Measurements from ENCODE around the gene GJD4. TPM values are rescaled to one million over a fixed set of nuclear protein-coding genes. Genes with fewer than 3 reads are reported as not detected.

GJD4 gene
- total and polyA plus RNA-seq, 2 of the 4 experiments (the other 2 are of a cell fraction) = not detected

DNA sequence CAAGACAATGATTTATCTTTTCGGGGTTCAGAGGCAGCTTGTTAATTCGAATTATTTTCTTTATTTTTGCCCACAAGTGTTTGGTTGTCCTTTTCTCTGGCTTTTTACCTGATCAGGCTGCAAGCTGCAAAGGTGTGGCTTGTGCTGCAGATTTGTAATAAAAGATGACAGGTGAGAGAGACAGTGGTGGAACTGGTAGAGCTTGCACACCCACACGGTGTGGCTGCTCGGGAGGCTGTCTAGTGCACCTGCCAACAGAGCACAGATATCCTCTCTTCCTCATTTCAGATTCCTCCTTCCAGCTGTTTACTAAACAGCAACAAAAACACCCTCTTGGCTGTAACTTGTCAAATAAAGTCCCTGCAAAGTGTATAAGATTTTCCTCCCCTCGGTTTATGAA is 9.2 kb downstream of the GJD4 start:
- 0 out of 2 replicates have a peak, but pooled peaks cover 2% of the 10 kb centered on the region for H3K9me3 ChIP-seq (ENCODE audit: control insufficient read depth, insufficient read depth, low read length)
- H4K20me1 ChIP-seq (ENCODE audit: insufficient read depth, low read length) = no peaks in the 10 kb centered on the region
- dilution Hi-C loops (cut with HindIII; ENCODE audit: low sequenced_read_pairs, unreplicated experiment) = no loop called here
- WGBS, 2 experiments (ENCODE audit: extremely low coverage in 2 of 2, insufficient read length in 1 of 2) = no CpG with 5 or more reads among the region's 5 CpGs
- H3K27me3 ChIP-seq (ENCODE audit: control insufficient read depth, insufficient read depth, low read length) = peaks cover 21% of the 10 kb centered on the region
- ChIA-PET POLR2A (ENCODE audit: unreplicated experiment) (no interaction called here), CTCF (interaction anchor here (0.8 to 2.2 kb wide), 5 partner anchors 9 to 1266 kb away, joined by 3 to 9 read pairs (median 3); partner anchors contain the start of gene GJD4)
- H4K5ac ChIP-seq (ENCODE audit: low read depth, low read length) = no peak overlapping the region
- H2AK9ac ChIP-seq (replicated peaks; ENCODE audit: low read depth, low read length, poor library complexity) = no peak overlapping the region
- H3K4me3 ChIP-seq (ENCODE audit: insufficient read depth, low read depth, low read length) = no peak overlapping the region
- no peak overlapping the region for H2BK5ac ChIP-seq (ENCODE audit: low read depth, low read length, poor library complexity, severe bottlenecking)
- H3K4me1 ChIP-seq (ENCODE audit: control insufficient read depth, insufficient read depth, low read length) = no peaks in the 10 kb centered on the region
- no peak overlapping the region for H3K18ac ChIP-seq (ENCODE audit: low read depth, low read length)
- no peak overlapping the region for H3K4ac ChIP-seq (ENCODE audit: low read depth, low read length)
- no peak overlapping the region for H3K27ac ChIP-seq (ENCODE audit: insufficient read depth, low read length)
- H3K56ac ChIP-seq (ENCODE audit: extremely low read depth, insufficient read depth, low read length) = no peak overlapping the region
- no peak overlapping the region for H3K4me2 ChIP-seq (ENCODE audit: low read depth, low read length)
- H3K23ac ChIP-seq (ENCODE audit: low read depth, low read length) = no peak overlapping the region
- no TSS peak for BruUV-seq (replicated peaks)
- no peak overlapping the region for H3K14ac ChIP-seq (replicated peaks; ENCODE audit: low read depth, low read length)
- in situ Hi-C loops (cut with MboI; ENCODE audit: low sequenced_read_pairs) = no loop called here
- H2BK120ac ChIP-seq (ENCODE audit: low read depth, low read length) = no peak overlapping the region
- H2BK15ac ChIP-seq (ENCODE audit: low read depth, low read length) = no peak overlapping the region
- H3K79me1 ChIP-seq (ENCODE audit: low read depth in 1 of 2, low read length in 2 of 2) = no peaks in the 10 kb centered on the region
- no peak overlapping the region for H2AFZ ChIP-seq (replicated peaks; ENCODE audit: low read length, poor library complexity)
- H4K8ac ChIP-seq (ENCODE audit: low read depth in 2 of 2, low read length in 2 of 2) = no peak overlapping the region
- H2BK20ac ChIP-seq (ENCODE audit: low read depth, low read length) = no peak overlapping the region
- intact Hi-C loops (cut with micrococcal nuclease) = loop anchor here (5.0 kb wide), 1 partner anchor 1263 kb away; no protein-coding TSS in a partner anchor
- TF ChIP-seq CEBPB (IDR thresholded peaks at IDR 0.05; ENCODE audit: low read depth, low read length) (no peak), SMC3 (IDR thresholded peaks at IDR 0.05; ENCODE audit: low read depth, low read length) (no peak), FOS (IDR thresholded peaks at IDR 0.05; ENCODE audit: low read depth, low read length) (no peak), NFE2L2 (IDR thresholded peaks at IDR 0.05; ENCODE audit: low read depth, low read length) (no peak), CHD1 (IDR thresholded peaks at IDR 0.05; ENCODE audit: low read depth, low read length) (no peak), POLR2A (IDR thresholded peaks at IDR 0.05; ENCODE audit: low read depth, low read length) (no peak), MXI1 (IDR thresholded peaks at IDR 0.05; ENCODE audit: borderline replicate concordance, low read depth, low read length) (no peak), MAZ (IDR thresholded peaks at IDR 0.05; ENCODE audit: borderline replicate concordance, low read depth, low read length) (no peak), RAD21 (IDR thresholded peaks at IDR 0.05; ENCODE audit: low read length) (no peak), RFX5 (IDR thresholded peaks at IDR 0.05; ENCODE audit: low read depth, low read length) (no peak), BHLHE40 (IDR thresholded peaks at IDR 0.05; ENCODE audit: low read depth, low read length) (no peak), MAFK (IDR thresholded peaks at IDR 0.05; ENCODE audit: low read depth, low read length) (no peak), RCOR1 (IDR thresholded peaks at IDR 0.05; ENCODE audit: insufficient replicate concordance, low read length) (no peak)
- TF ChIP-seq, protein P1, sequence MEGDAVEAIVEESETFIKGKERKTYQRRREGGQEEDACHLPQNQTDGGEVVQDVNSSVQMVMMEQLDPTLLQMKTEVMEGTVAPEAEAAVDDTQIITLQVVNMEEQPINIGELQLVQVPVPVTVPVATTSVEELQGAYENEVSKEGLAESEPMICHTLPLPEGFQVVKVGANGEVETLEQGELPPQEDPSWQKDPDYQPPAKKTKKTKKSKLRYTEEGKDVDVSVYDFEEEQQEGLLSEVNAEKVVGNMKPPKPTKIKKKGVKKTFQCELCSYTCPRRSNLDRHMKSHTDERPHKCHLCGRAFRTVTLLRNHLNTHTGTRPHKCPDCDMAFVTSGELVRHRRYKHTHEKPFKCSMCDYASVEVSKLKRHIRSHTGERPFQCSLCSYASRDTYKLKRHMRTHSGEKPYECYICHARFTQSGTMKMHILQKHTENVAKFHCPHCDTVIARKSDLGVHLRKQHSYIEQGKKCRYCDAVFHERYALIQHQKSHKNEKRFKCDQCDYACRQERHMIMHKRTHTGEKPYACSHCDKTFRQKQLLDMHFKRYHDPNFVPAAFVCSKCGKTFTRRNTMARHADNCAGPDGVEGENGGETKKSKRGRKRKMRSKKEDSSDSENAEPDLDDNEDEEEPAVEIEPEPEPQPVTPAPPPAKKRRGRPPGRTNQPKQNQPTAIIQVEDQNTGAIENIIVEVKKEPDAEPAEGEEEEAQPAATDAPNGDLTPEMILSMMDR (conservative IDR thresholded peaks at IDR 0.05; ENCODE audit: low read depth, low read length) = no peak
- TF ChIP-seq, protein P2, sequence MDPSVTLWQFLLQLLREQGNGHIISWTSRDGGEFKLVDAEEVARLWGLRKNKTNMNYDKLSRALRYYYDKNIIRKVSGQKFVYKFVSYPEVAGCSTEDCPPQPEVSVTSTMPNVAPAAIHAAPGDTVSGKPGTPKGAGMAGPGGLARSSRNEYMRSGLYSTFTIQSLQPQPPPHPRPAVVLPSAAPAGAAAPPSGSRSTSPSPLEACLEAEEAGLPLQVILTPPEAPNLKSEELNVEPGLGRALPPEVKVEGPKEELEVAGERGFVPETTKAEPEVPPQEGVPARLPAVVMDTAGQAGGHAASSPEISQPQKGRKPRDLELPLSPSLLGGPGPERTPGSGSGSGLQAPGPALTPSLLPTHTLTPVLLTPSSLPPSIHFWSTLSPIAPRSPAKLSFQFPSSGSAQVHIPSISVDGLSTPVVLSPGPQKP (IDR thresholded peaks at IDR 0.05; ENCODE audit: borderline replicate concordance, low read depth, low read length) = no peak
- TF ChIP-seq, protein P3, sequence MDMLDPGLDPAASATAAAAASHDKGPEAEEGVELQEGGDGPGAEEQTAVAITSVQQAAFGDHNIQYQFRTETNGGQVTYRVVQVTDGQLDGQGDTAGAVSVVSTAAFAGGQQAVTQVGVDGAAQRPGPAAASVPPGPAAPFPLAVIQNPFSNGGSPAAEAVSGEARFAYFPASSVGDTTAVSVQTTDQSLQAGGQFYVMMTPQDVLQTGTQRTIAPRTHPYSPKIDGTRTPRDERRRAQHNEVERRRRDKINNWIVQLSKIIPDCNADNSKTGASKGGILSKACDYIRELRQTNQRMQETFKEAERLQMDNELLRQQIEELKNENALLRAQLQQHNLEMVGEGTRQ (IDR thresholded peaks at IDR 0.05; ENCODE audit: low read depth, low read length) = no peak
- no peak overlapping the region for H4K91ac ChIP-seq (ENCODE audit: insufficient read depth, low read depth, low read length)
- no peaks in the 10 kb centered on the region for H3K9me1 ChIP-seq (ENCODE audit: insufficient read depth, low read length)
- H3K36me3 ChIP-seq (ENCODE audit: control insufficient read depth, insufficient read depth, low read length) = no peaks in the 10 kb centered on the region
- DNase-seq (no peak), ATAC-seq (ENCODE audit: low read depth) (no peak)
- H2AK5ac ChIP-seq (ENCODE audit: low read depth, low read length) = no peak overlapping the region
- H3K9ac ChIP-seq (ENCODE audit: low read depth, low read length) = no peak overlapping the region
